Endodermal cell (in vitro differentiated cells): ENCODE results near the gene PRADC1. TPM values are rescaled to one million over a fixed set of nuclear protein-coding genes. Genes with fewer than 3 reads are reported as not detected.

Experiments
- DNase-seq: peaks from one replicate; pipeline ENCODE4 v3.0.0-alpha.2; 2017
- H3K27ac ChIP-seq: 2 replicates; pipeline ENCODE4 v1.5.1; 2013; ENCODE audit warnings: mild to moderate bottlenecking, low read depth, low read length, moderate library complexity
- H3K27me3 ChIP-seq: 2 replicates; pipeline ENCODE4 v1.6.1; 2013; ENCODE audit warnings: mild to moderate bottlenecking, low read length, moderate library complexity; ENCODE audit not compliant: insufficient read depth, control insufficient read depth, poor library complexity, severe bottlenecking
- H3K36me3 ChIP-seq: 2 replicates; pipeline ENCODE4 v1.7.0; 2013; ENCODE audit warnings: mild to moderate bottlenecking, low read length, moderate library complexity; ENCODE audit not compliant: control insufficient read depth, insufficient read depth
- H3K4me1 ChIP-seq: one replicate; pipeline ENCODE4 v1.7.0; 2013; ENCODE audit warnings: low read length; ENCODE audit not compliant: control insufficient read depth, insufficient read depth
- H3K4me3 ChIP-seq: 2 replicates; pipeline ENCODE4 v1.5.1; 2013; ENCODE audit warnings: mild to moderate bottlenecking, low read length, moderate library complexity
- H3K9ac ChIP-seq: 2 replicates; pipeline ENCODE4 v1.6.1; 2013; ENCODE audit warnings: mild to moderate bottlenecking, low read length, moderate library complexity; ENCODE audit not compliant: poor library complexity, severe bottlenecking; ENCODE audit errors: extremely low read depth
- H3K9me3 ChIP-seq: 2 replicates; pipeline ENCODE4 v1.6.1; 2013; ENCODE audit warnings: mild to moderate bottlenecking, low read length, moderate library complexity; ENCODE audit not compliant: control insufficient read depth
- H3K27ac Mint-ChIP-seq: 2 replicates; pipeline ENCODE4 v1.8.0; 2020; ENCODE audit warnings: mixed read lengths
- H3K27me3 Mint-ChIP-seq: 2 replicates; pipeline ENCODE4 v1.8.0; 2021; ENCODE audit warnings: mild to moderate bottlenecking, mixed read lengths; ENCODE audit not compliant: insufficient read depth
- H3K36me3 Mint-ChIP-seq: 2 replicates; pipeline ENCODE4 v1.8.0; 2020; ENCODE audit warnings: low read depth, mixed read lengths
- H3K4me1 Mint-ChIP-seq: 2 replicates; pipeline ENCODE4 v1.8.0; 2020; ENCODE audit warnings: mixed read lengths
- H3K4me3 Mint-ChIP-seq: 2 replicates; pipeline ENCODE4 v1.8.0; 2020; ENCODE audit warnings: mild to moderate bottlenecking, moderate library complexity, mixed read lengths
- H3K9me3 Mint-ChIP-seq: 2 replicates; pipeline ENCODE4 v1.8.0; 2020; ENCODE audit warnings: mild to moderate bottlenecking, mixed read lengths
- CTCF ChIP-seq: fragments of 200-600 bp; sonication (generic); conservative IDR thresholded peaks from 2 replicates; pipeline ENCODE4 v1.5.0; 2021; ENCODE audit warnings: antibody characterized with exemption, mild to moderate bottlenecking
- WGBS, 2 experiments: methylation state at CpG; one replicate each; pipeline versions ENCODE4 v1.1.5 to v1.1.7; 2013; ENCODE audit warnings: missing lambda C conversion rate in 2 of 2, mixed read lengths in 1 of 2; ENCODE audit not compliant: insufficient coverage in 1 of 2, insufficient read length in 1 of 2; 5-methylcytosine and 5-hydroxymethylcytosine counted together
- total RNA-seq, 2 donors: library from RNA; stranded (reverse); fragmentation: NEBNext Ultra II Directional in 1 of 2; extraction: Animal tissue kit (Norgen Biotek cat#: 25700) in 1 of 2; gene quantifications; 2 replicates in 1 of 2; 3 replicates in 1 of 2; pipeline ENCODE4 v1.2.1, GENCODE V29; 2021

Gene PRADC1
- total RNA-seq, 2 donors from 2014 or later: 8.8 to 10.2 TPM

GRCh38 chr2:73258913-73259215, 25.8 kb upstream of the PRADC1 start:
- no peaks in the 10 kb centered on the region for H3K27me3 ChIP-seq
- Mint-ChIP-seq H3K36me3 (peaks cover 9% of the 10 kb centered on the region), H3K9me3 (no peaks in the 10 kb centered on the region), H3K4me1 (peaks cover 2% of the 10 kb centered on the region), H3K27ac (no peak overlapping the region), H3K27me3 (no peaks in the 10 kb centered on the region), H3K4me3 (no peak overlapping the region)
- H3K4me1 ChIP-seq: no peaks in the 10 kb centered on the region
- no peaks in the 10 kb centered on the region for H3K9me3 ChIP-seq
- 85 to 91% methylated on average over 8 to 9 of the region's 9 CpGs for WGBS, 2 experiments
- H3K36me3 ChIP-seq: peaks cover 13% of the 10 kb centered on the region
- no peak overlapping the region for H3K9ac ChIP-seq
- no peak for DNase-seq
- no peak overlapping the region for H3K27ac ChIP-seq
- no peak overlapping the region for H3K4me3 ChIP-seq
- TF ChIP-seq CTCF: no peak

- Histone ChIP-seq H3K9ac (no peak overlapping the region), H3K4me1 (no peaks in the 10 kb centered on the region), H3K9me3 (no peaks in the 10 kb centered on the region), H3K27ac (no peak overlapping the region), H3K4me3 (no peak overlapping the region), H3K27me3 (no peaks in the 10 kb centered on the region), H3K36me3 (peaks cover 18% of the 10 kb centered on the region)
- no peaks in the 10 kb centered on the region for H3K27me3 Mint-ChIP-seq
- peaks cover 2% of the 10 kb centered on the region for H3K4me1 Mint-ChIP-seq
- TF ChIP-seq CTCF: no peak
- peak; percentile 40 for DNase-seq
- 88 to 100% methylated on average over 3 to 7 of the region's 8 CpGs for WGBS, 2 experiments
- no peaks in the 10 kb centered on the region for H3K9me3 Mint-ChIP-seq
- no peak overlapping the region for H3K27ac Mint-ChIP-seq
- peaks cover 13% of the 10 kb centered on the region for H3K36me3 Mint-ChIP-seq
- no peak overlapping the region for H3K4me3 Mint-ChIP-seq
Measured at GRCh38 chr2:73258186-73258912, 25.3 kb upstream of the PRADC1 start.

GRCh38 chr2:73257425-73258125, 24.5 kb upstream of the PRADC1 start:
- no peak overlapping the region for H3K4me3 ChIP-seq
- H3K4me3 Mint-ChIP-seq: no peak overlapping the region
- H3K36me3 ChIP-seq: peaks cover 26% of the 10 kb centered on the region
- no peaks in the 10 kb centered on the region for H3K27me3 ChIP-seq
- peaks cover 2% of the 10 kb centered on the region for H3K4me1 Mint-ChIP-seq
- peak; percentile 36 for DNase-seq
- 87 to 90% methylated on average over 6 to 10 of the region's 10 CpGs for WGBS, 2 experiments
- H3K9me3 Mint-ChIP-seq: no peaks in the 10 kb centered on the region
- H3K36me3 Mint-ChIP-seq: peaks cover 21% of the 10 kb centered on the region
- H3K9me3 ChIP-seq: no peaks in the 10 kb centered on the region
- no peaks in the 10 kb centered on the region for H3K4me1 ChIP-seq
- H3K27ac ChIP-seq: no peak overlapping the region
- H3K9ac ChIP-seq: no peak overlapping the region
- no peak overlapping the region for H3K27ac Mint-ChIP-seq
- no peaks in the 10 kb centered on the region for H3K27me3 Mint-ChIP-seq
- no peak for TF ChIP-seq CTCF
